ENCODE results near the gene MAOA.
"Not testable (repeated sequence)": the region's sequence is repeated elsewhere in the genome, so short reads cannot be mapped to it uniquely, and the experiment has no call there.

Gene MAOA

DNA sequence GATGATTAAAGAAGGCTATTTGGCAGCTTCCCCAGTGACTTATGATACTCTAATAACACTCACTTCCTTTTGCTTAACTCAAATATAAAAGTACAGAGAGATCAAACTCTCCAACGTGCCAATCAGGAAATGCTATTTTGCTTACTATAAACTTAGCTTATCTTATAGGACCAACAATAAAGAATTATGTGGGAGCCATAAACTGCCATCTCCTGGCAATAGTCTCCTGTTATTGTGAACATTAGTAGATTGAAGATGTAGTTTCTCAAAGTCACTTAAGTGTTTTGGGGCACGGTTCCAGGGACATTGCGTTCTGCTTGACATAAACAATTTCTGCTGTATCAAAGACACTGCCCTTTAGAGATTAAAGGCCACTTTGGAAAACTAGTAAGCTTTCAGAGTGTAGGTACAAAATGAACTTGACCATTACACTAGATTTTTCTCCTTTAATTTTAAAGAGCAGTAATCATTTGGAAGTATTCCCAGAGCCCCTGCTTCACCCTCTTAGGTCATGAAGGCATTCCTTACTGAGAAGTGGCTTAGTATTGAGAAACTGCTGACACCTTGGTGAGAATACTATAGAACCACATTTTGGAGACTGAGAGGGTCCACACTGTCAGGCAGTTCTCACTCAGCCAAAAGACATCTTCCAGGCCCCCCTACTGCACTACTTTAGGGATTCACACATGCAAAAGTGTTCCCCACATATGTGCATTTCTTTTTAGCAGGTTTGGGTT is 51.9 kb downstream of the MAOA start:
- in situ Hi-C loops (cut with HindIII; ENCODE audit: low sequenced_read_pairs): no loop called here

DNA sequence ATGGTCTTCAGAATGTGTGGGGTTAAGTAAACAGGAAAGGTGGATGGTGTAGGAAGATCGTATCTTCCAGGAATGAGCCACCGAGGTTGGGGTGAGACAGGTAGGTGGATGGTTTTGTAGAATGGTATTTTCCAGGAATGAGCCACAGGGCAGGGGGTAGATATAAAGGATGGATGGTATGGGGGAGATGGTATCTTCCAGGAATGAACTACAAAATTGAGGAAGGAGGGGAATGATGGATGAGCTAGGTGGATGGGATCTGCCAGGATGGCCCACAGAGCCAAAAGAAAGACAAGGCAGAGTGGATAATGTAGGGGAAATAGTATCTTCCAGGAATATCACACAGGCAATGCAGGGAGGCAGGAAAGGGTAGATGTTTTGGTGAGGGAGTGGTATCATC is 60.0 kb downstream of the MAOA start:
- in situ Hi-C loops (cut with HindIII; ENCODE audit: low sequenced_read_pairs): no loop called here

DNA sequence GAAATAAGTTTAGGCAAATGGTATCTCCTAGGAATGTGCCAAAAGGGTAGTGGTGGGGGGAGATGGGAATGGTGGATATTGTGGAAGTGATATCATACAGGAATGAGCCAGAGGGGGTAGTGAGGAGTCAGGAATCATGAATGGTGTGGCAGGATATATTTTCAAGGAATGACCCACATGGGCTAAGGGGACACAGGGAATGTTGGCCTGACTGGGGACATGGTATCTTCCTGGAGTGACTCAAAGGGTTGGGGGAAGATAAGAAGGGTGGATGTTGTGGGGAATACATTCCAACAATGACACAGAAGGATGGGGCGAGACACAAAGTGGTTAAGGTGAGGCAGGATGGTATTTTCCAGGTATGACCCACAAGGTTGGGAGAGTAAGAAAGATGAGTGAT is 60.6 kb downstream of the MAOA start:
- in situ Hi-C loops (cut with HindIII; ENCODE audit: low sequenced_read_pairs): no loop called here

DNA sequence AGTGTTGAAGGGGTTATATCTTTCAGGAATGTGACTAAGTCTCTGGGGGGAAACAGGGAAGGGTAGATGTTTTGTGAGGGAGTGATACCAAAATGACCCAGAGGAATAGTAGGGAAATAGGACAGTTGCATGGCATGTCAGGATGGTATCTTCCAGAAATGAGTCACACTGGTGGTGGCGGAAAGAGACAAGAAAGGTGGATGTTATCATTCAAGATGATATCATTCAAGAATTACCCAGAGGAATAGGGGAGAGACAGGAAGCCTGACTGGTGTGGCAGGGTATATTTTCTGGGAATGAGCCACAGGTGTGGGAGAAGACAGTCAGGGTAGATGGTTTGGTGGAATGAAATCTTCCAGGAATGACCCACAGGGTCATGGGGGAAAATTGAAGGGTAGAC is 61.1 kb downstream of the MAOA start:
- in situ Hi-C loops (cut with HindIII; ENCODE audit: low sequenced_read_pairs): no loop called here

DNA sequence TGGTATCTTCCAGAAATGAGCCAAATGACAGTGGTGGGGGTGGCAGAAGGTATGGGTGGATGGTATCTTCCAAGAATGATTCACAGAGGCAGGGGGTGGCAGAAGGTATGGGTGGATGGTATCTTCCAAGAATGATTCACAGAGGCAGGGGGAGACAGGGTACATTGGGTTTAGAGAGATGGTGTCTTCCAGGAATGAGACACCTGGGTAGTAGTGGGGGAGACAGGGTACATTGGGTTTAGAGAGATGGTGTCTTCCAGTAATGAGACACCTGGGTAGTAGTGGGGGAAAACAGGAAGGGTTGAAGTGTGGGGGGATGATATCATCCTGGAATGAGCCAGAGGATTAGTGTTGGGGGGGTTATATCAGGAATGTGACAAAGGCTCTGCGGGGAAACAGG is 62.0 kb downstream of the MAOA start:
- in situ Hi-C loops (cut with HindIII; ENCODE audit: low sequenced_read_pairs): no loop called here

DNA sequence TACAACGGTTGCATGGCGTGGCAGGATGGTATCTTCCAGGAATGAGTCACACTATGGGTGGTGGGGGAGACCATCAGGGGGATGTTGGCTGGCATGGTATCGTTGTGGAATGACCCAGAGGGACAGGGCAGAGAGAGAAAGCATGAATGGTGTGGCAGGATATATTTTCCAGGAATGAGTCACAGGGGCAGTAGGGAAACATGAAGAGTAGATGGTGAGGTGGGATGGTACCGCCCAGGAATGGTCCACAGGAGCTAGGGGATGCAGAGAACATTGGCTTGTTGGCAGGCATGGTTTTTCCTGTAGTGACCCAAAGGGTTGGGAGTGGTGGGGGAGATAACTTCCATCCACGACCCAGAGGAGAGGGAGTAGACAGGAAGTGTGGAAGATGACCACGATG is 62.4 kb downstream of the MAOA start:
- in situ Hi-C loops (cut with HindIII; ENCODE audit: low sequenced_read_pairs): no loop called here

DNA sequence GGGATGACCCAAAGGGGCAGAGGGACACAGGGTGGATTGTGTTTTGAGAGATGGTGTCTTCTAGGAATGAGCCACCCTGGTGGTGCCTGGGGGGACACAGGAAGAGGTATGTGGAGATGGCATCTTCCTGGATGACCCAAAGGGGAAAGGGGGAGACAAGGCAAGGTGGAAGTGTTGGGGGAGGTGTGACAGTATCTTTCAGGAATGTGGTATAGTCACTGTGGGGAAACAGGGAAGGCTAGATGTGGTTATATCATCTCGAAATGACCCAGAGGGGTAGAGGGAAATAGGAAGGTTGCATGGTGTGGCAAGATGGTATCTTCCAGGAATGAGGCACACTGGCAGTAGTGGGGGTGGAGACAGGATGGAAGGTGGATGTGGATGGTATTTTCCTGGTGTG is 62.9 kb downstream of the MAOA start:
- in situ Hi-C loops (cut with HindIII; ENCODE audit: low sequenced_read_pairs): no loop called here

DNA sequence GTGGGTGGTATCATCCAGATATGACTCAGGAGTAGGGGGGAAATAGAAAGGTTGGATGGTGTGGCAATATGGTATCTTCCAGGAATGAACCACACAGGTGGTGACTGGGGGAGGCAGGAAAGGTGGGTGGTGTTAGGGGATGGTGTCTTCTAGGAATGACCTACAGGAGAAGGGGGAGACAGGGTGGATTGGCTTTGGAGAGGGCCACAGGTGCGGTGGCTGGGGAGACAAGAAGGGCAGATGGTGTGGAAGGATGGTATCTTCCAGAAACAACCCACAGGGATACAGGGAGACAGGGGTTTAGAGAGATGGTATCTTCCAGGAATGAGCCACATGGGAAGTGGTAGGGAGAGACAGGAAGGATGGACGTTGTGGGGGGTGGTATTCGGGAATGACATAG is 64.0 kb downstream of the MAOA start:
- in situ Hi-C loops (cut with HindIII; ENCODE audit: low sequenced_read_pairs): no loop called here

DNA sequence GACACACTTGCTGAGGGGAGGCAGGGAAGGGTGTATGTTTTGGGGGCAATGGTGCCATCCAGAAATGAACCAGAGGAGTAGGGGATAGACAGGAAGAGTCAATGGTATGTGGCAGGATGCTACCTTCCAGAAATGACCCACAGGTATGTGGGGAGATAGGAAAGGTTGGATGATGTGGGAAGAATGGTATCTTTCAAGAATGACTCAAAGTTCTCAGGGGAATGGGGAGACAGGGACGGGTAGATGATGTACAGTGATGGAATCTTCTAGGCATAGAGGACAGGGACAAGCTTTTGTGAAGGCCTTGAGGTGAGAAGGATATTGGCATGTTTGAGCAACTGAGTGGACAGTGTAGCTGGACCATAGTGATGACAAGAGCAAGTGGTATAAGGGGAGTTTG is 64.9 kb downstream of the MAOA start:
- in situ Hi-C loops (cut with HindIII; ENCODE audit: low sequenced_read_pairs): no loop called here

DNA sequence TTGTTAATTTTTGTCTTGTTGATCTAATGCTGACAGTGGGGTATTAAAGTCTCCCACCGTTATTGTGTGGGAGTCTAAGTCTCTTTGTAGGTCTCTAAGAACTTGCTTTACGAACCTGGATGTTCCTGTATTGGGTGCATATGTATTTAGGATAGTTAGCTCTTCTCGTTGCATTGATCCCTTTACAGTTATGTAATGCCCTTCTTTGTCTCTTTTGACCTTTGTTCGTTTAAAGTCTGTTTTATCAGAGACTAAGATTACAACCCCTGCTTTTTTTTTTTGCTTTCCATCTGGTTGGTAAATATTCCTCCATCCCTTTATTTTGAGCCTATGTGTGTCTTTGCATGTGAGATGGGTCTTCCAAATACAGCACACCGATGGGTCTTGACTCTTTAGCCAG is 69.1 kb downstream of the MAOA start:
- in situ Hi-C loops (cut with HindIII; ENCODE audit: low sequenced_read_pairs): not testable (repeated sequence)

DNA sequence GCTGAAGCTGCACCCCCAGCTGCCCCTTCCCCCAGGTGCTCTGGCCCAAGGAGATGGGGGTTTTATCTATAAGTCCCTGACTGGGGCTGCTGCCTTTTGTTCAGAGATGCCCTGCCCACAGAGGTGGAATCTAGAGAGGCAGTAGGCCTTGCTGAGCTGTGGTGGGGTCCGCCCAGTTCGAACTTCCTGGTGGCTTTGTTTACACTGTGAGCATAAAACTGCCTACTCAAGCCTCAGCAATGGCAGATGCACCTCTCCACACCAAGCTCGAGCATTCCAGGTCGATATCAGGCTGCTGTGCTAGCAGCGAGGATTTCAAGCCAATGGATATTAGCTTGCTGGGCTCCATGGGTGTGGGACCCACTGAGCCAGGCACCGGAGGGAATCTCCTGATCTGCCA is 71.2 kb downstream of the MAOA start:
- in situ Hi-C loops (cut with HindIII; ENCODE audit: low sequenced_read_pairs): not testable (repeated sequence)

DNA sequence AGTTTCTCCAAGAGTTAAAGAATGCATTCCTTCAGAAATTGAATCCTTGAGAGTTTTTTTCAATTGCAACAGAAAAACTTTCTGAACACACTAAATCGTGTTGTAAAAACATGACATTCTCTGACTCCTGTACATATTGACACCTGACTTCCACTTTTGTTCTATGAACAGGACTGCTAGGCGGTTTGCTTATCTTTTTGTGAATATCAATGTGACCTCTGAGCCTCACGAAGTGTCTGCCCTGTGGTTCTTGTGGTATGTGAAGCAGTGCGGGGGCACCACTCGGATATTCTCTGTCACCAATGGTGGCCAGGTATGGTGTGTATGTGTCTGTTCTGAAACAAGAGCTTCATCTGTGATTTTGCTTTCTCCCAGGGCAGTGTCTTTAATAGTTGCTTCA is 71.9 kb downstream of the MAOA start:
- in situ Hi-C loops (cut with HindIII; ENCODE audit: low sequenced_read_pairs): no loop called here

DNA sequence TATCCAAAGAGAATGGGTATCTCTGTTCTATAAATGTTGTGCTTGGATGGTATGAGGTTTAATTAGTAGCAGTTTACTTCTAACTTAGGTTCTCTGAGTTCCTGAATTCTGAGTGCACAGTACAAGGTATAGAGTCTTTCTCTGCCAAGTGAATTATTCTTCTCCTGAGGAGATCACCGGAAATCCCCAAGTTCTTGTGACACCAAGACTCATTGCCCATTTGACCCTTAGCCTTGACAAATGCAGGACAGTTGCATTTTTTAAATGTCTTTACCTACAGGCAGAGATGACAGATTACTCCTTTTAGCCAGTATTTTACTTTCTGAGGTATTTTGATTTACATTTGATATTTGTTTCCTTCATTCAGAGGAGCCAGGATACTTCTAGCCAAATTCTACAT is 72.9 kb downstream of the MAOA start:
- in situ Hi-C loops (cut with HindIII; ENCODE audit: low sequenced_read_pairs): no loop called here

DNA sequence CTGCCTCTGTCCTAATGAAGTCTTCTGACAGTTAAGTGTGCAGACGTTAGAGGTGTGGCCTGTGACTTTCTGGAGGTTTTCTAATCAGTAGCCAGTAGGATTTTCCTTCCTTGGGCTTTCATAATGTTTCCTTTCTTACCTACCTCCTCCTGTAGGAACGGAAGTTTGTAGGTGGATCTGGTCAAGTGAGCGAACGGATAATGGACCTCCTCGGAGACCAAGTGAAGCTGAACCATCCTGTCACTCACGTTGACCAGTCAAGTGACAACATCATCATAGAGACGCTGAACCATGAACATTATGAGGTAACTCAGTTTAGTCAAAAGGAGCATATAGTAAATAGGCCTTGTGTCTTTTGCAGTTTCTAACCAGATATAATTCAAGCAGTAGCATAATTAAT is 75.0 kb downstream of the MAOA start:
- in situ Hi-C loops (cut with HindIII; ENCODE audit: low sequenced_read_pairs): no loop called here

DNA sequence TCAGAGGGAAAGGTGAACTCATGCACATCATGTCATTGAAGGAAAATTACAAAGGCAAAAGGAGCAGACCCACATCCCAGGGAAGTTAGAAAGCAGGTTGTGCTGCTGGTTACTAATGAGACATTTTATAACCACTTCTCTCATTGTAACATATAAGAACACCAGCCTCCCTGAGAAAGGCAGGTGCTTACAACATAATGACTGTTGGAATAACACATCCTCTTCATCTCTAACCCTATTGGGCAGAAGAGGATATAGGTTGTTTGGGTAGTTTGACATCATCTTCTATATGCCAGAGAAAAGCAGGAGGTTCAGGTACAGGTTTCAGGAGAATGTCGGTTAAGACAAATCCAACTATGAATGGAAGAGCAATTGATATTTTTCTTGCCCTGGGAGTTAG is 77.6 kb downstream of the MAOA start:
- in situ Hi-C loops (cut with HindIII; ENCODE audit: low sequenced_read_pairs): no loop called here

DNA sequence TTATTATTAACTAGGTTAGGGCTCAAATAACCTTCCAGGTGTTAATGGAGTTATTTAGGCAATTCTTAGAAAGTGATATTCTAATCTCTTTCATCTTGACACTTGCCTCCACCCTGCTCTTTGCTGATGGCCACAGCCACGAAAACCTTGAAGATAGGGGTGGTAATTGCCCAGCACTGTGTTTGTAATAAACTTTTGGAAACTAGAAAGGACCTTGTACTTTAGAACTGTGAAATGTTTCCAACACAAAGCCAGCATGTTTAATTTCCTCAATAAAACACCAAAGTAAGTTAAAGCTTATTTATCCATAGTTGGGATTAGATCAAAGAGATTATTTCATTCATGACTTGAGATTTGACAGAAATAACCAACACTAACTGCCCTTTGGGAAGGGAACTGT is 78.3 kb downstream of the MAOA start:
- in situ Hi-C loops (cut with HindIII; ENCODE audit: low sequenced_read_pairs): no loop called here

DNA sequence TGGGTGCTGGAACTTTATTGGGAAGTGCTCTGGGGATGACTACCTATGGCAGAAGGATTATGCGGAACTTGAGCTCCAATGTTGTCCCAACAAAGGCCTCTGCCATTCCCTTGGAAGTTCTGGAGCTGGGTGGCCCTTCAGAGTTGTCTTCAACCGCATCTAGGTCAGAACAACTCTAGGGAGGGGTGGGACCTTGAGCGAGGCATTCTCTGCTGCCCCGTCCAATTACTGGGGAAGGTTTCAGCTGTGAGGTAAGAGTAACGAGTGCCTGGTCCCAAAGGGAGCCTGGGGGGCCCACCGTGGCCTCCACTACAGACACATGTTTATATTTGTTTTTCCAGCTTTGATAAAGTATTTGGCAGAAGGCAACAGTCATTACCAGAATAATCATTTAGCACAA is 79.4 kb downstream of the MAOA start:
- in situ Hi-C loops (cut with HindIII; ENCODE audit: low sequenced_read_pairs): no loop called here

DNA sequence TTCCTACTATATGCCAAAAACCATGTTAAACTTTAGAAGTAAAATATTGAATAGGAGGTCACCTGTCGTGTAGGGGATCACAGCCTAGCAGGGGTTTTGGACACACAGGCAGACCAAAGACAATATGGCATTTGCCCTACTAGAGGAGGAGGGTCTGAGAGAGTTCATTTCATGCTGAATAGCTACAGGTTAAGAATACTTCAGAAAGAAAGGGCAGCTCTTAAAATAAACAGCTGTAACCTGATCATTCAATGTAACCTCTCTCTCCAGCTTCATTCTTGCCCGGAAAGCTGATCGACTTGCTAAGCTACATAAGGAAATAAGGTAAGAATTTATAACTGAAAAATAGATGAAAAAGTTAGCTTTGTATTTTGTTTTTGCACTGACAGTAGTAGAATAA is 79.9 kb downstream of the MAOA start:
- in situ Hi-C loops (cut with HindIII; ENCODE audit: low sequenced_read_pairs): no loop called here

DNA sequence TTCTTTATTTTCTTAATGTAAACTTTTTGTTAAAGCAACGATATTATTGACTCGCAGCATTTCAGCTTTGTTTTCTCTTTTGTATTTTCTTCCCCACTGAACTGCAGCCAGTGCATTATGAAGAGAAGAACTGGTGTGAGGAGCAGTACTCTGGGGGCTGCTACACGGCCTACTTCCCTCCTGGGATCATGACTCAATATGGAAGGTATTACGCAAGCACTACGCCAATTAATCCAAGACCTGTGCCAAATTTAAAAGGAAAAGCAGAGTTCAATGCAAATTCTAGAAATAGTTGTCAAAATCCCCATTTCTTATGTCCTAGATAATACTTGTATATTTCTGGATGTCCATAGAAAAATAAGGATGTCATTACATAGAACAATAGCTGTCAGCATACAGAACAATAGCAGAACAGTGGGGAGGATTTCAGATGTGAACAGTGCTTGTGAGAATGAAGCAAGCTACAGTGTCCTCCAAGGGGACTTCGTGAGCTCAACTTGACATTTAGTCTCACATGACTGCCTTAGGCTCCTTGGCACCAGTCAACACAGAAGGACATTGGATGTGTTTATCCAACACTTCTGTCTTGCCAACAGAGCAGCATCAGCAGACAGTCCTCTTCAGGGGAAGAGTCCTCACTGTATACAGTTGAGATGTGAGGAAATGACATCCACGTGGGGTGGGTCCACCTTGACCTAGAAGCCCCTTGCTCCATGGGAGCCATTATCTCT is 85.9 kb downstream of the MAOA start:
- in situ Hi-C loops (cut with HindIII; ENCODE audit: low sequenced_read_pairs): no loop called here

DNA sequence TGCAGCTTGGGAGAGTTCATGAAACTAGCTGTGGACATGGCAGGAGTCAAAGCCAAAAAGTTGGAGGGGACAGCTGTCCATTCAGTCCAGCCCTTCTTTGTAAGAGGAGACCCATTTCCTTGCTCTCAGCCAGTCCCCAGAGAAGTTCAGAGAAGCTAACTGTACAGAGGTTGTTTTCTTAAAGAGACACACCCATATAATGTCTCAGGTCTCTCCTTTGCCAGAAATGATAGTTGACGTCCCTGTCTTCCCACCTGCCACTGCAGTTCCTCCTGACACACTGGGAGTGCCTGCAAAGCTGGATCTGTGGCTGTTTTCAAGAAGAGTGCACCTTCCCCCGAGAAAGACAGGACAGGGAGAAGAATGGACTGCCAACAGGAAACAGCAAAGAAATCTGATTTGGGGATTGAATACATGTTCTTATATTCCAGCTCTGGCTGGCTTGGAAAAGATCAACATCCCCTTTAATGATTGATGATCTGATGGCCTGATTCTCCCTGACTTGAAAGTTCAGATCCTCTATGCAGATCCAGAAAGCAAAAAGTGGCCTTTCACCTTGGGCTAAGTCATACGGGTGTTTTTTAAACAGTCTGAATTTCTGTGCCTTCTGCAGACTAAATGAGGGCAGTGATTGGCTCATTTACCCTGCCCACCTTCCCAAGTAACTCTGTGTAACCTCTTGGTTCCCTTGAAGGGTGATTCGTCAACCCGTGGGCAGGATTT is 87.2 kb downstream of the MAOA start:
- in situ Hi-C loops (cut with HindIII; ENCODE audit: low sequenced_read_pairs): no loop called here

DNA sequence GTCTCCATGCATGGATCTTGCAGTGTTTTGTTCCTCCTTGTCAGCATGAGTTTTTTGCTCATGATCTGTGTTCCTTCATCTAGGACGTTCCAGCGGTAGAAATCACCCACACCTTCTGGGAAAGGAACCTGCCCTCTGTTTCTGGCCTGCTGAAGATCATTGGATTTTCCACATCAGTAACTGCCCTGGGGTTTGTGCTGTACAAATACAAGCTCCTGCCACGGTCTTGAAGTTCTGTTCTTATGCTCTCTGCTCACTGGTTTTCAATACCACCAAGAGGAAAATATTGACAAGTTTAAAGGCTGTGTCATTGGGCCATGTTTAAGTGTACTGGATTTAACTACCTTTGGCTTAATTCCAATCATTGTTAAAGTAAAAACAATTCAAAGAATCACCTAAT is 88.2 kb downstream of the MAOA start:
- in situ Hi-C loops (cut with HindIII; ENCODE audit: low sequenced_read_pairs): no loop called here

Measured in endothelial cell of hepatic sinusoid (primary cell).